ENCODE measurements around the gene FBXO24. TPM values are rescaled to one million over a fixed set of nuclear protein-coding genes. Genes with fewer than 3 reads are reported as not detected.
A peak's percentile ranks its signal among the peaks of the same experiment; 100 is the strongest.

FBXO24 gene
- total RNA-seq, 1 donor from 2014 or later, result 0.52 TPM

- peak overlapping the region; percentile 28 for H3K4me3 ChIP-seq (ENCODE audit: insufficient read depth, low read depth, low read length)
- H2AFZ ChIP-seq (ENCODE audit: low read depth, low read length), result peak overlapping the region; percentile 81
- peak overlapping the region; percentile 86 for H3K4me2 ChIP-seq (ENCODE audit: low read length)
- DNase-seq (ENCODE audit: low read depth) (peak; percentile 67), FAIRE-seq (no peak)
- no peaks in the 10 kb centered on the region for H4K20me1 ChIP-seq (ENCODE audit: insufficient read depth, low read length)
- Mint-ChIP-seq H3K4me1 (ENCODE audit: low read depth, unreplicated experiment) (no peaks in the 10 kb centered on the region), H3K27ac (ENCODE audit: unreplicated experiment) (no peak overlapping the region), H3K36me3 (ENCODE audit: low read depth, unreplicated experiment) (peaks cover 7% of the 10 kb centered on the region), H3K9me3 (ENCODE audit: unreplicated experiment) (no peaks in the 10 kb centered on the region), H3K27me3 (ENCODE audit: low read depth, unreplicated experiment) (peaks cover 41% of the 10 kb centered on the region), H3K4me3 (ENCODE audit: unreplicated experiment) (peak overlapping the region; percentile 62)
- H3K27ac ChIP-seq (ENCODE audit: low read depth, low read length), result no peak overlapping the region
- TF ChIP-seq CTCF (IDR thresholded peaks at IDR 0.05; ENCODE audit: insufficient read depth, low read depth, low read length) (no peak), EZH2 (IDR thresholded peaks at IDR 0.05; ENCODE audit: insufficient read depth, low read length) (no peak)
- no peaks in the 10 kb centered on the region for H3K36me3 ChIP-seq (ENCODE audit: insufficient read depth, low read length)
- H3K79me2 ChIP-seq (ENCODE audit: insufficient read depth, low read length), result no peaks in the 10 kb centered on the region
- no peaks in the 10 kb centered on the region for H3K4me1 ChIP-seq (ENCODE audit: insufficient read depth, low read length)
- H3K27me3 ChIP-seq (ENCODE audit: insufficient read depth, low read length), result no peaks in the 10 kb centered on the region
- H3K9me3 ChIP-seq (ENCODE audit: insufficient read depth, low read depth, low read length), result no peaks in the 10 kb centered on the region
- H3K9ac ChIP-seq (ENCODE audit: low read length), result peak overlapping the region; percentile 50
These were observed 40.6 kb downstream of the FBXO24 start for GRCh38 chr7:100626530-100627237.

- no peak overlapping the region for H3K4me3 ChIP-seq (ENCODE audit: insufficient read depth, low read depth, low read length)
- no peaks in the 10 kb centered on the region for H3K9me3 ChIP-seq (ENCODE audit: insufficient read depth, low read depth, low read length)
- H3K4me1 ChIP-seq (ENCODE audit: insufficient read depth, low read length), result no peaks in the 10 kb centered on the region
- peak overlapping the region; percentile 86 for H3K4me2 ChIP-seq (ENCODE audit: low read length)
- no peak for DNase-seq (ENCODE audit: low read depth)
- H3K27ac ChIP-seq (ENCODE audit: low read depth, low read length), result no peak overlapping the region
- H3K27me3 ChIP-seq (ENCODE audit: insufficient read depth, low read length), result peaks cover 4% of the 10 kb centered on the region
- H3K27me3 Mint-ChIP-seq (ENCODE audit: low read depth, unreplicated experiment), result peaks cover 41% of the 10 kb centered on the region
- H3K9ac ChIP-seq (ENCODE audit: low read length), result no peak overlapping the region
- H3K4me3 Mint-ChIP-seq (ENCODE audit: unreplicated experiment), result no peak overlapping the region
- no peak for FAIRE-seq
- no peak overlapping the region for H3K27ac Mint-ChIP-seq (ENCODE audit: unreplicated experiment)
- no peak overlapping the region for H2AFZ ChIP-seq (ENCODE audit: low read depth, low read length)
- H3K36me3 Mint-ChIP-seq (ENCODE audit: low read depth, unreplicated experiment), result peaks cover 4% of the 10 kb centered on the region
- H3K79me2 ChIP-seq (ENCODE audit: insufficient read depth, low read length), result no peaks in the 10 kb centered on the region
- no peak for TF ChIP-seq CTCF (IDR thresholded peaks at IDR 0.05; ENCODE audit: insufficient read depth, low read depth, low read length)
- TF ChIP-seq EZH2 (IDR thresholded peaks at IDR 0.05; ENCODE audit: insufficient read depth, low read length), result no peak
- H3K4me1 Mint-ChIP-seq (ENCODE audit: low read depth, unreplicated experiment), result no peaks in the 10 kb centered on the region
- no peaks in the 10 kb centered on the region for H3K9me3 Mint-ChIP-seq (ENCODE audit: unreplicated experiment)
- H3K36me3 ChIP-seq (ENCODE audit: insufficient read depth, low read length), result no peaks in the 10 kb centered on the region
- H4K20me1 ChIP-seq (ENCODE audit: insufficient read depth, low read length), result no peaks in the 10 kb centered on the region
These were observed 41.1 kb downstream of the FBXO24 start for GRCh38 chr7:100627238-100627549.

- peaks cover 2% of the 10 kb centered on the region for H3K36me3 Mint-ChIP-seq (ENCODE audit: low read depth, unreplicated experiment)
- no peak overlapping the region for H3K4me3 Mint-ChIP-seq (ENCODE audit: unreplicated experiment)
These were observed 43.1 kb downstream of the FBXO24 start for GRCh38 chr7:100629117-100629716.

More at GRCh38 chr7:100629117-100629716, 43.1 kb downstream of the FBXO24 start:
- Histone ChIP-seq H3K4me3 (ENCODE audit: insufficient read depth, low read depth, low read length) (no peak overlapping the region), H3K27me3 (ENCODE audit: insufficient read depth, low read length) (peaks cover 15% of the 10 kb centered on the region), H3K9ac (ENCODE audit: low read length) (no peak overlapping the region), H3K36me3 (ENCODE audit: insufficient read depth, low read length) (no peaks in the 10 kb centered on the region), H3K4me1 (ENCODE audit: insufficient read depth, low read length) (peaks cover 7% of the 10 kb centered on the region), H3K79me2 (ENCODE audit: insufficient read depth, low read length) (no peaks in the 10 kb centered on the region), H3K27ac (ENCODE audit: low read depth, low read length) (no peak overlapping the region), H3K4me2 (ENCODE audit: low read length) (no peak overlapping the region), H2AFZ (ENCODE audit: low read depth, low read length) (no peak overlapping the region), H3K9me3 (ENCODE audit: insufficient read depth, low read depth, low read length) (no peaks in the 10 kb centered on the region), H4K20me1 (ENCODE audit: insufficient read depth, low read length) (no peaks in the 10 kb centered on the region)
- no peak for DNase-seq (ENCODE audit: low read depth)
- Mint-ChIP-seq H3K27me3 (ENCODE audit: low read depth, unreplicated experiment) (peaks cover 47% of the 10 kb centered on the region), H3K4me1 (ENCODE audit: low read depth, unreplicated experiment) (no peaks in the 10 kb centered on the region), H3K9me3 (ENCODE audit: unreplicated experiment) (no peaks in the 10 kb centered on the region), H3K27ac (ENCODE audit: unreplicated experiment) (no peak overlapping the region)
- no peak for FAIRE-seq
- no peak for TF ChIP-seq EZH2 (IDR thresholded peaks at IDR 0.05; ENCODE audit: insufficient read depth, low read length)
- peak; percentile 22 for TF ChIP-seq CTCF (IDR thresholded peaks at IDR 0.05; ENCODE audit: insufficient read depth, low read depth, low read length)
